Colonic mucosa (tissue), 4 donors: ENCODE results near the gene RASSF10. TPM values are rescaled to one million over a fixed set of nuclear protein-coding genes. Genes with fewer than 3 reads are reported as not detected.

Source experiments
- DNase-seq: peaks from one replicate; pipeline ENCODE4 v3.0.0-alpha.2; 2020
- H3K27ac ChIP-seq: fragments of 200-600 bp; one replicate; pipeline ENCODE4 v1.8.0; 2021
- H3K27me3 ChIP-seq: fragments of 200-600 bp; one replicate; pipeline ENCODE4 v1.8.0; 2021
- H3K36me3 ChIP-seq: fragments of 200-600 bp; one replicate; pipeline ENCODE4 v1.8.0; 2021
- H3K4me1 ChIP-seq: fragments of 200-600 bp; one replicate; pipeline ENCODE4 v1.8.0; 2021; ENCODE audit warnings: mild to moderate bottlenecking
- H3K4me3 ChIP-seq: fragments of 200-600 bp; one replicate; pipeline ENCODE4 v1.8.0; 2021
- H3K9ac ChIP-seq, 2 donors: one replicate each; pipeline ENCODE4 v1.7.0; 2013; ENCODE audit warnings: control low read depth in 2 of 2, low read depth in 2 of 2, low read length in 2 of 2
- H3K9me3 ChIP-seq: fragments of 200-600 bp; one replicate; pipeline ENCODE4 v1.8.0; 2021
- intact Hi-C: fragments of 100-400 bp; cut with DNase I; formaldehyde crosslinking; loops from one replicate; pipeline ENCODE4 v1.14.1; 2022
- total RNA-seq, 2 donors: library from RNA; stranded (reverse); fragmentation: NEBNext Ultra II Directional in 1 of 2; extraction: Animal tissue kit (Norgen Biotek cat#: 25700) in 1 of 2; gene quantifications; one replicate each; pipeline ENCODE4 v1.2.1, GENCODE V29; 2021
- TF ChIP-seq, protein P1 (sequence below): fragments of 200-600 bp; IDR thresholded peaks from one replicate; pipeline ENCODE4 v1.8.0; 2022; ENCODE audit warnings: antibody characterized with exemption, mild to moderate bottlenecking
- donor health status: healthy.
- donor health status: DM: no; HTN: no; CAD: no.
- donor health status: DM: no; HTN: no; CAD: no.

RASSF10 gene
- total RNA-seq, 2 donors from 2014 or later, result 1.4 to 4.7 TPM

DNA sequence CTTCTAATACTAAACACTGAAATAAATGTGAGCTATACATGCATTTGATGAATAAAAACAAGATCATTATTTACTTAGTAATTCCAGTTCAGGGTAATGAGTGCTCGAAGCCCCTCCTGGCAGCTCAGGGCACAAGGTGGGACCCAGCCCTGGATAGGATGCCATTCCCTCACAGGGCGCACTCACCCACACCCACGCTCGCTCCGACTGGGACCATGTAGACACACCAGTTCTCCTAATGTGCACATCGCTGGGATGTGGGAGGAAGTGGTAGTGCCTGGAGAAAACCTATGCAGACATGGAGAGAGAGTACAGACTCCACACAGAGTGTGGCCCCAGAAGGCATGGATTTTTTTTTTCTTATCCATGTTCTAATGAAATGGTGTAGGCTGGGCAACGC is 44.5 kb upstream of the RASSF10 start:
- Histone ChIP-seq H3K9me3 (no peaks in the 10 kb centered on the region), H3K27ac (no peak overlapping the region), H3K36me3 (no peaks in the 10 kb centered on the region), H3K27me3 (no peaks in the 10 kb centered on the region), H3K9ac (no peak overlapping the region), H3K4me3 (no peak overlapping the region), H3K4me1 (no peaks in the 10 kb centered on the region)
- DNase-seq, result no peak
- intact Hi-C loops, result loop anchor here (2.0 to 10.0 kb wide), 3 partner anchors 188 to 380 kb away; no protein-coding TSS in a partner anchor
- TF ChIP-seq, protein P1, sequence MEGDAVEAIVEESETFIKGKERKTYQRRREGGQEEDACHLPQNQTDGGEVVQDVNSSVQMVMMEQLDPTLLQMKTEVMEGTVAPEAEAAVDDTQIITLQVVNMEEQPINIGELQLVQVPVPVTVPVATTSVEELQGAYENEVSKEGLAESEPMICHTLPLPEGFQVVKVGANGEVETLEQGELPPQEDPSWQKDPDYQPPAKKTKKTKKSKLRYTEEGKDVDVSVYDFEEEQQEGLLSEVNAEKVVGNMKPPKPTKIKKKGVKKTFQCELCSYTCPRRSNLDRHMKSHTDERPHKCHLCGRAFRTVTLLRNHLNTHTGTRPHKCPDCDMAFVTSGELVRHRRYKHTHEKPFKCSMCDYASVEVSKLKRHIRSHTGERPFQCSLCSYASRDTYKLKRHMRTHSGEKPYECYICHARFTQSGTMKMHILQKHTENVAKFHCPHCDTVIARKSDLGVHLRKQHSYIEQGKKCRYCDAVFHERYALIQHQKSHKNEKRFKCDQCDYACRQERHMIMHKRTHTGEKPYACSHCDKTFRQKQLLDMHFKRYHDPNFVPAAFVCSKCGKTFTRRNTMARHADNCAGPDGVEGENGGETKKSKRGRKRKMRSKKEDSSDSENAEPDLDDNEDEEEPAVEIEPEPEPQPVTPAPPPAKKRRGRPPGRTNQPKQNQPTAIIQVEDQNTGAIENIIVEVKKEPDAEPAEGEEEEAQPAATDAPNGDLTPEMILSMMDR, result no peak

GRCh38 chr11:12966002-12966401 is 43.1 kb upstream of the RASSF10 start:
- Histone ChIP-seq H3K27ac (no peak overlapping the region), H3K4me1 (no peaks in the 10 kb centered on the region), H3K27me3 (no peaks in the 10 kb centered on the region), H3K9ac (no peak overlapping the region), H3K4me3 (no peak overlapping the region), H3K36me3 (no peaks in the 10 kb centered on the region), H3K9me3 (no peaks in the 10 kb centered on the region)
- DNase-seq, result no peak
- intact Hi-C loops, result loop anchor here (10.0 kb wide), 2 partner anchors 219 to 379 kb away; no protein-coding TSS in a partner anchor
- TF ChIP-seq, protein P1, result no peak

DNA sequence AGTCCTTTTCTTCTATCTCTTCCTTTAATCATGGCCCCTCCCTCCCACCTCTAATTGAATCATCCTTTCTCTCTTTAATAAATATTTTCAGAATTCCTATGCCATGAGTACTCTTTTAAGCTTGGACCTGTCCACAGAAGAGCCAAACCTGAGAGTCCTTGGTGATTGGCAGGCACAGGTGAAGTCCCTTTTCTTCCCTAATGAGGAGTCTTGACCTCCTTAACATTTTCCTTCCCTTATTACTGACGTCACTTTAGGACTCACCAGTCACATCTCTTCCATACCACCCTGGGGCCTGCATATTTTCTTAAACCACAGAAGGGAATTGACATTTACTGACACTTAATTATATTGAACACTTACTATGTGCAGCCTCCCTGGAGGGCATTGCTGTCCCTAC is 41.0 kb upstream of the RASSF10 start:
- no peak overlapping the region for H3K27ac ChIP-seq
- no peaks in the 10 kb centered on the region for H3K4me1 ChIP-seq
- no peaks in the 10 kb centered on the region for H3K9me3 ChIP-seq
- no peaks in the 10 kb centered on the region for H3K36me3 ChIP-seq
- H3K9ac ChIP-seq, result no peak overlapping the region
- no peaks in the 10 kb centered on the region for H3K27me3 ChIP-seq
- TF ChIP-seq, protein P1, result no peak
- intact Hi-C loops, result loop anchor here (10.0 kb wide), 2 partner anchors 217 to 377 kb away; no protein-coding TSS in a partner anchor
- no peak for DNase-seq
- no peak overlapping the region for H3K4me3 ChIP-seq

DNA sequence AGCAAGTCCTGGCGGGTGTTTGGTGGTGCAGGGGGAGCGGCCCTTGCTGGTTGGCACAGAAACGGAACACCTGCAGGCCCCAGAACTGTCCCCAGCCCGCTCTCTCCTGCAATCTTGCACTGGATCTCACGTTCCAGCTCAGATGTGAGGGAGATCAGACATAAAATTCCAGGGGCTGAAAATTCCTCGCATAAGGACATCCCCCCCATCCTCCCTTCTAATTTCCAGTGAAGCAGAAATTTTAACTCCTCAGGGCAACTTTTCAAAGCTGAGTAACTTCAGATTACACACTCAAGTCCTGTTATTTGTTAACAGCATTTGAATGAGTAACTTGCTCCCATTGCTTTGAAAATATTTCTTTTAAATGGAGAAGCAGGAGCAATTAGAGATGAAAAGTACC is 40.3 kb upstream of the RASSF10 start:
- H3K27ac ChIP-seq, result no peak overlapping the region
- no peaks in the 10 kb centered on the region for H3K27me3 ChIP-seq
- no peak overlapping the region for H3K9ac ChIP-seq
- H3K4me1 ChIP-seq, result no peaks in the 10 kb centered on the region
- no peaks in the 10 kb centered on the region for H3K9me3 ChIP-seq
- H3K4me3 ChIP-seq, result no peak overlapping the region
- TF ChIP-seq, protein P1, result no peak
- no peak for DNase-seq
- intact Hi-C loops, result loop anchor here (10.0 kb wide), 2 partner anchors 216 to 376 kb away; no protein-coding TSS in a partner anchor
- no peaks in the 10 kb centered on the region for H3K36me3 ChIP-seq

DNA sequence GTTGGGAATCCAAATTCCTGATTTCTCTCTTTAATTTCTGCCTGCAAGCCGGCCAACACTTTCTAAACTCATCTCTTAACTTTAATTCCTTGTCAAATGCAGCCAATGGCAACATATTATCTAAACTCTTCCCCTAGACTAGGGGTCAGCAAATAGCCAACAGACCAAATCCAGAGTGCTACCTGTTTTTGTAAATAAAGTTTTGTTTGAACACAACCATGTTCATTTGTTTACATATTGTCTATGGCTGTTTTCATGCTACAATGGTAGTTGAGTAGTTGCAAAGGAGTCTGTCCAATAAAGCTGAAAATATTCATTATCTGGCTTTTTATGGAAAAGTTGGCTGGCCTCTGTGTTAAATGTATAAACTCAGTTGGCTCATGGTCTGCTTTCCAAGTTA is 37.2 kb upstream of the RASSF10 start:
- Histone ChIP-seq H3K36me3 (no peaks in the 10 kb centered on the region), H3K27me3 (no peaks in the 10 kb centered on the region), H3K4me1 (no peaks in the 10 kb centered on the region), H3K9ac (no peak overlapping the region), H3K4me3 (no peak overlapping the region), H3K9me3 (no peaks in the 10 kb centered on the region), H3K27ac (no peak overlapping the region)
- no peak for DNase-seq
- TF ChIP-seq, protein P1, result no peak
- intact Hi-C loops, result no loop called here
